GM23338 (cell line): ENCODE results near the gene DPH6. TPM values are rescaled to one million over a fixed set of nuclear protein-coding genes. Genes with fewer than 3 reads are reported as not detected.
A peak's percentile ranks its signal among the peaks of the same experiment; 100 is the strongest.

Experiments
- ATAC-seq: fragments of 200-7000 bp; cut with Tn5 transposase; 3 replicates; pipeline ENCODE4 v1.9.1; 2020
- DNase-seq: peaks from one replicate; pipeline ENCODE4 v3.0.0-alpha.2; 2015; ENCODE audit warnings: low spot score
- H2AFZ ChIP-seq: fragments of 200-600 bp; sonication (generic); 2 replicates; pipeline ENCODE4 v1.8.0; 2016; ENCODE audit warnings: antibody characterized with exemption, mild to moderate bottlenecking, moderate library complexity
- H3F3A ChIP-seq: fragments of 200-600 bp; sonication (generic); replicated peaks from 2 replicates; pipeline ENCODE4 v1.8.0; 2017; ENCODE audit warnings: antibody characterized with exemption, mixed run types, low read depth
- H3K27ac ChIP-seq: fragments of 200-600 bp; sonication (generic); 2 replicates; pipeline ENCODE4 v1.6.1; 2016; ENCODE audit warnings: low read depth
- H3K27me3 ChIP-seq: fragments of 200-600 bp; sonication (generic); 2 replicates; pipeline ENCODE4 v1.8.0; 2016; ENCODE audit warnings: mild to moderate bottlenecking, mixed run types, moderate library complexity; ENCODE audit not compliant: insufficient read depth
- H3K36me3 ChIP-seq: fragments of 200-600 bp; sonication (generic); 2 replicates; pipeline ENCODE4 v1.8.0; 2016; ENCODE audit warnings: mild to moderate bottlenecking; ENCODE audit not compliant: insufficient read depth
- H3K4me1 ChIP-seq: fragments of 200-600 bp; sonication (generic); 2 replicates; pipeline ENCODE4 v1.8.0; 2016; ENCODE audit warnings: mild to moderate bottlenecking, moderate library complexity; ENCODE audit not compliant: insufficient read depth
- H3K4me2 ChIP-seq: fragments of 200-600 bp; sonication (generic); 2 replicates; pipeline ENCODE4 v1.7.1; 2017; ENCODE audit warnings: mixed run types
- H3K4me3 ChIP-seq: fragments of 200-600 bp; sonication (generic); 2 replicates; pipeline ENCODE4 v1.6.1; 2016; ENCODE audit warnings: mixed run types
- H3K79me2 ChIP-seq: fragments of 200-600 bp; sonication (generic); replicated peaks from 2 replicates; pipeline ENCODE4 v1.8.0; 2017; ENCODE audit warnings: mild to moderate bottlenecking; ENCODE audit not compliant: insufficient read depth
- H3K9me2 ChIP-seq: fragments of 200-600 bp; sonication (generic); 2 replicates; pipeline ENCODE4 v1.8.0; 2017; ENCODE audit not compliant: insufficient read depth
- H4K20me1 ChIP-seq: fragments of 200-600 bp; sonication (generic); replicated peaks from 2 replicates; pipeline ENCODE4 v1.8.0; 2017; ENCODE audit warnings: mild to moderate bottlenecking; ENCODE audit not compliant: insufficient read depth
- H3K27ac Mint-ChIP-seq: 2 replicates; pipeline ENCODE4 v1.8.0; 2020; ENCODE audit warnings: inconsistent platforms, mild to moderate bottlenecking, moderate library complexity, mixed read lengths
- H3K27me3 Mint-ChIP-seq: 3 replicates; pipeline ENCODE4 v1.8.0; 2022; ENCODE audit warnings: low read depth, mild to moderate bottlenecking, moderate library complexity, mixed read lengths, inconsistent platforms; ENCODE audit not compliant: insufficient read depth, poor library complexity
- H3K36me3 Mint-ChIP-seq: 3 replicates; pipeline ENCODE4 v1.8.0; 2021; ENCODE audit warnings: low read depth, mild to moderate bottlenecking, inconsistent platforms, moderate library complexity, mixed read lengths
- H3K4me1 Mint-ChIP-seq: 3 replicates; pipeline ENCODE4 v1.8.0; 2020; ENCODE audit warnings: mild to moderate bottlenecking, inconsistent platforms, mixed read lengths
- H3K4me3 Mint-ChIP-seq: 3 replicates; pipeline ENCODE4 v1.8.0; 2021; ENCODE audit warnings: moderate library complexity, mild to moderate bottlenecking, inconsistent platforms, mixed read lengths
- H3K9me3 Mint-ChIP-seq: 3 replicates; pipeline ENCODE4 v1.8.0; 2020; ENCODE audit warnings: moderate library complexity, mild to moderate bottlenecking, inconsistent platforms, mixed read lengths
- CREB1 ChIP-seq: fragments of 250-450 bp; sonication (Bioruptor Pico); IDR thresholded peaks from 2 replicates; pipeline ENCODE4 v1.5.0; 2020; ENCODE audit warnings: low read depth, mild to moderate bottlenecking, moderate library complexity
- EZH2phosphoT487 ChIP-seq: fragments of 200-600 bp; sonication (generic); IDR thresholded peaks from one replicate; pipeline ENCODE4 v1.8.1; 2018; ENCODE audit warnings: antibody characterized with exemption; ENCODE audit not compliant: unreplicated experiment
- JUNB ChIP-seq: IDR thresholded peaks from one replicate; pipeline ENCODE4 v1.6.1; 2016; ENCODE audit warnings: antibody characterized with exemption; ENCODE audit not compliant: unreplicated experiment
- NANOG ChIP-seq: IDR thresholded peaks from 2 replicates; pipeline ENCODE4 v1.6.1; 2016; ENCODE audit warnings: antibody characterized with exemption, borderline replicate concordance
- POLR2AphosphoS5 ChIP-seq: IDR thresholded peaks from 2 replicates; pipeline ENCODE4 v1.6.1; 2016; ENCODE audit warnings: antibody characterized with exemption, low read depth
- STAT1 ChIP-seq: IDR thresholded peaks from one replicate; pipeline ENCODE4 v1.6.1; 2016; ENCODE audit warnings: antibody characterized with exemption; ENCODE audit not compliant: unreplicated experiment
- ZNF114 ChIP-seq: fragments of 250-450 bp; sonication (Bioruptor Pico); IDR thresholded peaks from 2 replicates; pipeline ENCODE4 v1.5.0; 2020; ENCODE audit warnings: mild to moderate bottlenecking, moderate library complexity
- ZNF331 ChIP-seq: fragments of 250-450 bp; sonication (Bioruptor Pico); IDR thresholded peaks from 2 replicates; pipeline ENCODE4 v1.5.0; 2020; ENCODE audit warnings: low read depth, mild to moderate bottlenecking, moderate library complexity
- polyA plus RNA-seq: library from polyadenylated mRNA; unstranded; fragments of >200 nt; fragmentation: Nextera tagmentation; extraction: Ambion mirVana; gene quantifications from 2 replicates; pipeline ENCODE4 v1.2.1, GENCODE V29; 2016
- total RNA-seq: library from RNA; depleted of rRNA; stranded (reverse); fragments of >200 nt; shearing (Covaris generic); gene quantifications from 2 replicates; pipeline ENCODE4 v1.2.3, GENCODE V29; 2014
- TF ChIP-seq, protein P1 (sequence below): IDR thresholded peaks from 2 replicates; pipeline ENCODE4 v1.6.1; 2016; ENCODE audit warnings: antibody characterized with exemption
- TF ChIP-seq, protein P2 (sequence below): fragments of 250-450 bp; sonication (Bioruptor Pico); IDR thresholded peaks from 2 replicates; pipeline ENCODE4 v1.5.0; 2020; ENCODE audit warnings: mild to moderate bottlenecking, moderate library complexity
- TF ChIP-seq, protein P3 (sequence below), 2 experiments: fragments of 200-600 bp in 1 of 2; sonication (generic) in 1 of 2; conservative IDR thresholded peaks; 2 replicates each; pipeline versions ENCODE4 v1.5.1 to v1.6.1; 2016 to 2017; ENCODE audit warnings: antibody characterized with exemption in 2 of 2, low read depth in 2 of 2, mild to moderate bottlenecking in 2 of 2, moderate library complexity in 1 of 2

Gene DPH6
- total and polyA plus RNA-seq, 2 experiments from 2014 or later, result 37.9 to 46.9 TPM

DNA sequence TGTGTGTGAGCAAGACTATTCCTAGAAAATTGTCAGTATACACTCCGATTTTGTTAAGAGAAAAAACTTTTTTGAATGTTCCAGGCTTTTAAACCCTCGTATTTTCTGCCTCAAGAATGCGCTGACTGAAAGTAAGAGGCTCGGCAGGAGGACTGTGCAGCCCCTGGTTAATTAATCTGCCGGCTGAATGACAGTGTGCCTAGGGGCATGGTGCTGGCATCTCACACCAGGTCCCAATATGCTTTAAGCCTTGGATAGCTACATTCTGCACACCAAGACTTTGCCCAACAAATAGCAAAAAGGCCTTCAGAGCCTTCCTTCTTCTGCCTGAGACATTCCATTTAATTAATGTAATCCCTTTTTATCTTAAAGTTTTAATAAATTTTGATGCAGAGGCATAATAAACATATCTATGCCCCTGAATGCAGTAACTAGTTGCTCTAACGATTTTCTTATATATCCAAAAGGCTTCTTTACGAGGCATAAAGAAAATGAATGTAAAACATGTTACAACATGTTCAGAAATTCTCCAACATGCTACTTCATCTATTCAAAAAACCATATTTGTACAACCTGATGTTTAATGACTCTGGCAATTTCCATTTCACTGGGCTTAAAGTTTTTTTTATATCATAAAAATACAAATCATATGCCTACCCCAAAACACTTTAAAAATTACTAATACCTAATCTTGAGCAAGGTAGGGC lies 37.9 kb downstream of the DPH6 start (continued):
- TF ChIP-seq, protein P1, sequence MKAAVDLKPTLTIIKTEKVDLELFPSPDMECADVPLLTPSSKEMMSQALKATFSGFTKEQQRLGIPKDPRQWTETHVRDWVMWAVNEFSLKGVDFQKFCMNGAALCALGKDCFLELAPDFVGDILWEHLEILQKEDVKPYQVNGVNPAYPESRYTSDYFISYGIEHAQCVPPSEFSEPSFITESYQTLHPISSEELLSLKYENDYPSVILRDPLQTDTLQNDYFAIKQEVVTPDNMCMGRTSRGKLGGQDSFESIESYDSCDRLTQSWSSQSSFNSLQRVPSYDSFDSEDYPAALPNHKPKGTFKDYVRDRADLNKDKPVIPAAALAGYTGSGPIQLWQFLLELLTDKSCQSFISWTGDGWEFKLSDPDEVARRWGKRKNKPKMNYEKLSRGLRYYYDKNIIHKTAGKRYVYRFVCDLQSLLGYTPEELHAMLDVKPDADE, result no peak
- TF ChIP-seq CREB1 (CRISPR knock-in tag), result no peak
- no peak for TF ChIP-seq EZH2phosphoT487
- TF ChIP-seq, protein P2, sequence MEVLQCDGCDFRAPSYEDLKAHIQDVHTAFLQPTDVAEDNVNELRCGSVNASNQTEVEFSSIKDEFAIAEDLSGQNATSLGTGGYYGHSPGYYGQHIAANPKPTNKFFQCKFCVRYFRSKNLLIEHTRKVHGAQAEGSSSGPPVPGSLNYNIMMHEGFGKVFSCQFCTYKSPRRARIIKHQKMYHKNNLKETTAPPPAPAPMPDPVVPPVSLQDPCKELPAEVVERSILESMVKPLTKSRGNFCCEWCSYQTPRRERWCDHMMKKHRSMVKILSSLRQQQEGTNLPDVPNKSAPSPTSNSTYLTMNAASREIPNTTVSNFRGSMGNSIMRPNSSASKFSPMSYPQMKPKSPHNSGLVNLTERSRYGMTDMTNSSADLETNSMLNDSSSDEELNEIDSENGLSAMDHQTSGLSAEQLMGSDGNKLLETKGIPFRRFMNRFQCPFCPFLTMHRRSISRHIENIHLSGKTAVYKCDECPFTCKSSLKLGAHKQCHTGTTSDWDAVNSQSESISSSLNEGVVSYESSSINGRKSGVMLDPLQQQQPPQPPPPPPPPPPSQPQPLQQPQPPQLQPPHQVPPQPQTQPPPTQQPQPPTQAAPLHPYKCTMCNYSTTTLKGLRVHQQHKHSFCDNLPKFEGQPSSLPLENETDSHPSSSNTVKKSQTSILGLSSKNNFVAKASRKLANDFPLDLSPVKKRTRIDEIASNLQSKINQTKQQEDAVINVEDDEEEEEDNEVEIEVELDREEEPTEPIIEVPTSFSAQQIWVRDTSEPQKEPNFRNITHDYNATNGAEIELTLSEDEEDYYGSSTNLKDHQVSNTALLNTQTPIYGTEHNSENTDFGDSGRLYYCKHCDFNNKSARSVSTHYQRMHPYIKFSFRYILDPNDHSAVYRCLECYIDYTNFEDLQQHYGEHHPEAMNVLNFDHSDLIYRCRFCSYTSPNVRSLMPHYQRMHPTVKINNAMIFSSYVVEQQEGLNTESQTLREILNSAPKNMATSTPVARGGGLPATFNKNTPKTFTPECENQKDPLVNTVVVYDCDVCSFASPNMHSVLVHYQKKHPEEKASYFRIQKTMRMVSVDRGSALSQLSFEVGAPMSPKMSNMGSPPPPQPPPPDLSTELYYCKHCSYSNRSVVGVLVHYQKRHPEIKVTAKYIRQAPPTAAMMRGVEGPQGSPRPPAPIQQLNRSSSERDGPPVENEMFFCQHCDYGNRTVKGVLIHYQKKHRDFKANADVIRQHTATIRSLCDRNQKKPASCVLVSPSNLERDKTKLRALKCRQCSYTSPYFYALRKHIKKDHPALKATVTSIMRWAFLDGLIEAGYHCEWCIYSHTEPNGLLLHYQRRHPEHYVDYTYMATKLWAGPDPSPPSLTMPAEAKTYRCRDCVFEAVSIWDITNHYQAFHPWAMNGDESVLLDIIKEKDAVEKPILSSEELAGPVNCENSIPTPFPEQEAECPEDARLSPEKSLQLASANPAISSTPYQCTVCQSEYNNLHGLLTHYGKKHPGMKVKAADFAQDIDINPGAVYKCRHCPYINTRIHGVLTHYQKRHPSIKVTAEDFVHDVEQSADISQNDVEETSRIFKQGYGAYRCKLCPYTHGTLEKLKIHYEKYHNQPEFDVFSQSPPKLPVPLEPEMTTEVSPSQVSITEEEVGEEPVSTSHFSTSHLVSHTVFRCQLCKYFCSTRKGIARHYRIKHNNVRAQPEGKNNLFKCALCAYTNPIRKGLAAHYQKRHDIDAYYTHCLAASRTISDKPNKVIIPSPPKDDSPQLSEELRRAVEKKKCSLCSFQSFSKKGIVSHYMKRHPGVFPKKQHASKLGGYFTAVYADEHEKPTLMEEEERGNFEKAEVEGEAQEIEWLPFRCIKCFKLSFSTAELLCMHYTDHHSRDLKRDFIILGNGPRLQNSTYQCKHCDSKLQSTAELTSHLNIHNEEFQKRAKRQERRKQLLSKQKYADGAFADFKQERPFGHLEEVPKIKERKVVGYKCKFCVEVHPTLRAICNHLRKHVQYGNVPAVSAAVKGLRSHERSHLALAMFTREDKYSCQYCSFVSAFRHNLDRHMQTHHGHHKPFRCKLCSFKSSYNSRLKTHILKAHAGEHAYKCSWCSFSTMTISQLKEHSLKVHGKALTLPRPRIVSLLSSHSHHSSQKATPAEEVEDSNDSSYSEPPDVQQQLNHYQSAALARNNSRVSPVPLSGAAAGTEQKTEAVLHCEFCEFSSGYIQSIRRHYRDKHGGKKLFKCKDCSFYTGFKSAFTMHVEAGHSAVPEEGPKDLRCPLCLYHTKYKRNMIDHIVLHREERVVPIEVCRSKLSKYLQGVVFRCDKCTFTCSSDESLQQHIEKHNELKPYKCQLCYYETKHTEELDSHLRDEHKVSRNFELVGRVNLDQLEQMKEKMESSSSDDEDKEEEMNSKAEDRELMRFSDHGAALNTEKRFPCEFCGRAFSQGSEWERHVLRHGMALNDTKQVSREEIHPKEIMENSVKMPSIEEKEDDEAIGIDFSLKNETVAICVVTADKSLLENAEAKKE, result no peak
- no peak for TF ChIP-seq ZNF114 (CRISPR knock-in tag)
- no peak for TF ChIP-seq JUNB

DNA sequence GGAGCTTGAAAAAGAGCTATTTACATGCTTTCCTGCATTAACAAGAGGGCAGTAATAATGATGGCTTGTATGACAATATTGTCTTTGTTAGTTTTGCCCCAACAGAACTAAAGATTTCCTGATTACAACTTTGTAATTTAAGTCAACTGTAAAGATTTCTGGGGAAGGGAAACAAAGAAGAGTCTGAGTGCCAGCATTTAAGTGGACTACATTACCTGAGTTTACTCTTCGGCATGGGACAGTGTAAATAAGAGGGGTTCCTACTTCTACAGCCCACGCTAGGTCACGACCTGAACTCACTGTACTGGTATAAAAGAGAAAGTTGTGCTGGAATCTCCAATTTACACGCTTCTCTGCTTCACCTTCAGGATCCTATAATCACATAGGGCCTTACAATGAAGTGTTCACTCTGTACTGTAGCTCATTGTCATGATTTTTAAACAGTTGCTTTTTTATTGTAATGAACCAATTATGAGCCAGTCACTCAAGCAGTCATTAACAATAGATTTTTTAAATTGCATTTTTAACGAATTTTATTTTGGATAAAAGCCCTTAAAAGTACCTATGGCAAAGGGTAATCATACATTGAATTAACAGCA lies 39.6 kb downstream of the DPH6 start:
- H3K36me3 ChIP-seq, result no peaks in the 10 kb centered on the region
- H3K9me3 Mint-ChIP-seq, result no peaks in the 10 kb centered on the region
- peak; percentile 10 for DNase-seq
- 0 out of 2 replicates have a peak overlapping the region, but pooled peaks have one; percentile 6 for H3K4me3 ChIP-seq
- H3K4me1 ChIP-seq, result peaks cover 15% of the 10 kb centered on the region
- ATAC-seq, result no peak; the same call in 2 of the 3 replicates
- H2AFZ ChIP-seq, result no peak overlapping the region
- H3K4me1 Mint-ChIP-seq, result peaks cover 25% of the 10 kb centered on the region
- no peaks in the 10 kb centered on the region for H3K27me3 ChIP-seq
- H3K9me2 ChIP-seq, result no peaks in the 10 kb centered on the region
- H3K4me3 Mint-ChIP-seq, result no peak overlapping the region
- peak overlapping the region; percentile 43 for H3K4me2 ChIP-seq
- H3K27ac ChIP-seq, result peak overlapping the region; percentile 10; the same call in 1 of the 2 replicates
- no peaks in the 10 kb centered on the region for H3F3A ChIP-seq
- no peaks in the 10 kb centered on the region for H4K20me1 ChIP-seq
- no peaks in the 10 kb centered on the region for H3K79me2 ChIP-seq
- no peaks in the 10 kb centered on the region for H3K36me3 Mint-ChIP-seq
- no peaks in the 10 kb centered on the region for H3K27me3 Mint-ChIP-seq
- H3K27ac Mint-ChIP-seq, result peak overlapping the region; percentile 49; the same call in 1 of the 2 replicates
- TF ChIP-seq NANOG, result no peak
- TF ChIP-seq, protein P3, sequence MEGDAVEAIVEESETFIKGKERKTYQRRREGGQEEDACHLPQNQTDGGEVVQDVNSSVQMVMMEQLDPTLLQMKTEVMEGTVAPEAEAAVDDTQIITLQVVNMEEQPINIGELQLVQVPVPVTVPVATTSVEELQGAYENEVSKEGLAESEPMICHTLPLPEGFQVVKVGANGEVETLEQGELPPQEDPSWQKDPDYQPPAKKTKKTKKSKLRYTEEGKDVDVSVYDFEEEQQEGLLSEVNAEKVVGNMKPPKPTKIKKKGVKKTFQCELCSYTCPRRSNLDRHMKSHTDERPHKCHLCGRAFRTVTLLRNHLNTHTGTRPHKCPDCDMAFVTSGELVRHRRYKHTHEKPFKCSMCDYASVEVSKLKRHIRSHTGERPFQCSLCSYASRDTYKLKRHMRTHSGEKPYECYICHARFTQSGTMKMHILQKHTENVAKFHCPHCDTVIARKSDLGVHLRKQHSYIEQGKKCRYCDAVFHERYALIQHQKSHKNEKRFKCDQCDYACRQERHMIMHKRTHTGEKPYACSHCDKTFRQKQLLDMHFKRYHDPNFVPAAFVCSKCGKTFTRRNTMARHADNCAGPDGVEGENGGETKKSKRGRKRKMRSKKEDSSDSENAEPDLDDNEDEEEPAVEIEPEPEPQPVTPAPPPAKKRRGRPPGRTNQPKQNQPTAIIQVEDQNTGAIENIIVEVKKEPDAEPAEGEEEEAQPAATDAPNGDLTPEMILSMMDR (conservative IDR thresholded peaks at IDR 0.05; ENCODE audit: low read depth in 2 of 2), result no peak
- no peak for TF ChIP-seq CREB1 (CRISPR knock-in tag)
- TF ChIP-seq POLR2AphosphoS5, result no peak
- TF ChIP-seq, protein P1, result no peak
- no peak for TF ChIP-seq STAT1
- no peak for TF ChIP-seq ZNF114 (CRISPR knock-in tag)
- no peak for TF ChIP-seq JUNB
- no peak for TF ChIP-seq ZNF331 (CRISPR knock-in tag)
